ENCODE results near the gene DENND5B. TPM values are rescaled to one million over a fixed set of nuclear protein-coding genes. Genes with fewer than 3 reads are reported as not detected.

Gene DENND5B
- total RNA-seq, 1 experiment from 2014 or later, result 34.9 TPM

DNA sequence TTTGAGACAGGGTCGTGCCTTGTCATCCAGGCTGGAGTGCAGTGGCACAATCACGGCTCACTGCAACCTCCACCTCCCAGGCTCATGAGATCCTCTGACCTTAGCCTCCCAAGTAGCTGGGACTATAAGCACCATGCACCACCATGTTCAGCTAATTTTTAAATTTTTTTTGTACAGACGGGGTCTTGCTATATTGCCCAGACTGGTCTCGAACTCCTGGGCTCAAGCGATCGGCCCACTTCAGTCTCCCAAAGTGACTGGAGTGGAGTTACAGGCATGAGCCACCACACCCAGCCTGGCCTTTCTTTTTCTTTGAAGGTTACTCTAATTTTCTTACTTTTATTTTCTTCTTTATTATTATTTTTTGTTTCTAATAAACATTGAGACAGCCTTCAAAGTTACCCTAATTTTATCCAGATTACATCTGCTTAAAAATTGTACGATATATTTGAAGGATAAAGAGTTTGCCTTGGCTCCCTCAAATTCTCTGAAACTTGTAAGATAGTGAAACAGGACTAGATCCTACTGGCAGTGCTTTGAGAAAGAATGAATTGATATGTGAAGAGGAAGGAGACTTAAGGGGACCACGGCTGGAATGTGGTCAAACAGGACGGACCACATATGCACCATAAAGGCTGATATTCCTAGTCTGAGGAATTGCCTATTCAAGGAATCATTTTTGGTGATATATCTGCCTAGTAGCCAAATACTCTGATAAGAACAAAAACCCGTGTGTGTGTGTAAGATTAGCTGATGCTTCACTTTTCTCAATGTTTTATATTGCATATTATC lies 250.9 kb downstream of the DENND5B start:
- H3K9me3 Mint-ChIP-seq (ENCODE audit: unreplicated experiment), result no peaks in the 10 kb centered on the region
- Histone ChIP-seq H3K36me3 (ENCODE audit: control insufficient read depth, insufficient read depth, low read length) (no peaks in the 10 kb centered on the region), H3K9me3 (no peaks in the 10 kb centered on the region), H3K27me3 (replicated peaks; ENCODE audit: control insufficient read depth, insufficient read depth, low read length) (no peaks in the 10 kb centered on the region), H3K4me3 (ENCODE audit: low read depth, low read length) (no peak overlapping the region), H3K4me1 (peaks cover 36% of the 10 kb centered on the region)
- TSS peak; percentile 99 for BruUV-seq (replicated peaks)
- H3K27me3 Mint-ChIP-seq (ENCODE audit: insufficient read depth, unreplicated experiment), result no peaks in the 10 kb centered on the region
- H3K27ac Mint-ChIP-seq (ENCODE audit: unreplicated experiment), result peak overlapping the region; percentile 68
- CTCF ChIA-PET, result interaction anchor here (0.6 to 0.7 kb wide), 5 partner anchors 22 to 489 kb away, joined by 3 to 6 read pairs (median 3); no protein-coding TSS in a partner anchor
- peaks cover 31% of the 10 kb centered on the region for H3K4me1 Mint-ChIP-seq (ENCODE audit: low read depth, unreplicated experiment)
- H3K4me3 Mint-ChIP-seq (ENCODE audit: unreplicated experiment), result no peak overlapping the region
- intact Hi-C loops (cut with micrococcal nuclease; ENCODE audit: unreplicated experiment), result loop anchor here (1.0 to 2.0 kb wide), 3 partner anchors 23 to 46 kb away; no protein-coding TSS in a partner anchor
- peak; percentile 73 to 87 for DNase-seq
- TF ChIP-seq, protein P1, sequence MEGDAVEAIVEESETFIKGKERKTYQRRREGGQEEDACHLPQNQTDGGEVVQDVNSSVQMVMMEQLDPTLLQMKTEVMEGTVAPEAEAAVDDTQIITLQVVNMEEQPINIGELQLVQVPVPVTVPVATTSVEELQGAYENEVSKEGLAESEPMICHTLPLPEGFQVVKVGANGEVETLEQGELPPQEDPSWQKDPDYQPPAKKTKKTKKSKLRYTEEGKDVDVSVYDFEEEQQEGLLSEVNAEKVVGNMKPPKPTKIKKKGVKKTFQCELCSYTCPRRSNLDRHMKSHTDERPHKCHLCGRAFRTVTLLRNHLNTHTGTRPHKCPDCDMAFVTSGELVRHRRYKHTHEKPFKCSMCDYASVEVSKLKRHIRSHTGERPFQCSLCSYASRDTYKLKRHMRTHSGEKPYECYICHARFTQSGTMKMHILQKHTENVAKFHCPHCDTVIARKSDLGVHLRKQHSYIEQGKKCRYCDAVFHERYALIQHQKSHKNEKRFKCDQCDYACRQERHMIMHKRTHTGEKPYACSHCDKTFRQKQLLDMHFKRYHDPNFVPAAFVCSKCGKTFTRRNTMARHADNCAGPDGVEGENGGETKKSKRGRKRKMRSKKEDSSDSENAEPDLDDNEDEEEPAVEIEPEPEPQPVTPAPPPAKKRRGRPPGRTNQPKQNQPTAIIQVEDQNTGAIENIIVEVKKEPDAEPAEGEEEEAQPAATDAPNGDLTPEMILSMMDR (IDR thresholded peaks at IDR 0.05; ENCODE audit: insufficient read depth in 1 of 2, low read depth in 1 of 2, low read length in 1 of 2, severe bottlenecking in 1 of 2, unreplicated experiment in 1 of 2), result no peak
- POLR2A ChIA-PET, result interaction anchor here (0.6 to 3.6 kb wide), 2 partner anchors 14 to 22 kb away, joined by 6 to 44 read pairs; partner anchors contain the start of gene SINHCAF
- peaks cover 6% of the 10 kb centered on the region for H3K36me3 Mint-ChIP-seq (ENCODE audit: insufficient read depth, unreplicated experiment)

DNA sequence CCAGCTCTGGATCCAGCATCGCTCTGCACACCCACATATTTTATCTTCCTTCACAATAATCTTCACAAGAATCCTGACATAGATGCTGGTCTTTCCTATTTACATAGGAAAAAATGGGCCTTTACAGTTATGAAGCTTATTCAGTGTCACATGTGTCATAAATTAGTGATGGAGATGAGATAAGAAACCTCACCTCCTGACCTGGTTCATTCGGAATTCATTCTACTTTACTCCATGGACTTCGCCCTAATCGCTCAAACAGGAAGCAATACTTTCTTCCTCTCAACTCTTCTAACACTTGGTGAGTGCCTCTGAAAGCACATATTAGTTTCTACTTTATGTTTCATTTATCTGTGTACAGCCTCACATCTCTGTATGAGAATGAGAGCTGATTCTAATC lies 253.0 kb downstream of the DENND5B start:
- Histone ChIP-seq H3K9me3 (no peaks in the 10 kb centered on the region), H3K4me1 (peaks cover 36% of the 10 kb centered on the region), H3K36me3 (ENCODE audit: control insufficient read depth, insufficient read depth, low read length) (no peaks in the 10 kb centered on the region), H3K27me3 (replicated peaks; ENCODE audit: control insufficient read depth, insufficient read depth, low read length) (no peaks in the 10 kb centered on the region), H3K4me3 (ENCODE audit: low read depth, low read length) (no peak overlapping the region)
- intact Hi-C loops (cut with micrococcal nuclease; ENCODE audit: unreplicated experiment), result loop anchor here (1.0 kb wide), 1 partner anchor 12 kb away; the partner anchor contains the start of gene SINHCAF
- TF ChIP-seq, protein P1 (IDR thresholded peaks at IDR 0.05; ENCODE audit: insufficient read depth in 1 of 2, low read depth in 1 of 2, low read length in 1 of 2, severe bottlenecking in 1 of 2, unreplicated experiment in 1 of 2), result no peak
- peaks cover 6% of the 10 kb centered on the region for H3K36me3 Mint-ChIP-seq (ENCODE audit: insufficient read depth, unreplicated experiment)
- H3K27ac Mint-ChIP-seq (ENCODE audit: unreplicated experiment), result peak overlapping the region; percentile 1
- BruUV-seq (replicated peaks), result no TSS peak
- no peak overlapping the region for H3K4me3 Mint-ChIP-seq (ENCODE audit: unreplicated experiment)
- H3K4me1 Mint-ChIP-seq (ENCODE audit: low read depth, unreplicated experiment), result peaks cover 31% of the 10 kb centered on the region
- CTCF ChIA-PET, result no interaction called here
- POLR2A ChIA-PET, result interaction anchor here (0.5 to 3.6 kb wide), 5 partner anchors 10 to 37 kb away, joined by 3 to 44 read pairs (median 4); partner anchors contain the start of gene SINHCAF
- H3K27me3 Mint-ChIP-seq (ENCODE audit: insufficient read depth, unreplicated experiment), result no peaks in the 10 kb centered on the region
- DNase-seq, result peak in 1 of 2 experiments; percentile 47
- no peaks in the 10 kb centered on the region for H3K9me3 Mint-ChIP-seq (ENCODE audit: unreplicated experiment)

Other genes with a start within 250 kb of the DENND5B start
- 1.6 and 2.1 TPM in 2 replicates for gene ETFBKMT, start 68.6 kb upstream of the DENND5B start, total RNA-seq (2022)
- gene AMN1, start 137.9 kb upstream of the DENND5B start, total RNA-seq (2022), result 6.2 and 8.8 TPM in 2 replicates

Data from Caco-2 (cell line).